IPS-NIHi11 (cell line): ENCODE results near the gene SCFD2.

Experiments
- DNase-seq: peaks from one replicate; pipeline ENCODE4 v3.0.0; 2012; ENCODE audit warnings: mixed read lengths, low spot score

Gene SCFD2

GRCh38 chr4:52983563-52984303, 382.1 kb downstream of the SCFD2 start:
- peak; percentile 73 for DNase-seq

GRCh38 chr4:52982946-52983340, 382.9 kb downstream of the SCFD2 start:
- DNase-seq = no peak

GRCh38 chr4:52982255-52982945, 383.5 kb downstream of the SCFD2 start:
- peak; percentile 60 for DNase-seq

GRCh38 chr4:52979821-52980590, 385.9 kb downstream of the SCFD2 start:
- no peak for DNase-seq

- no peak for DNase-seq
Observed at GRCh38 chr4:52979020-52979419, 386.8 kb downstream of the SCFD2 start.

GRCh38 chr4:52977252-52977651, 388.6 kb downstream of the SCFD2 start:
- no peak for DNase-seq

GRCh38 chr4:52976523-52977230, 389.2 kb downstream of the SCFD2 start:
- DNase-seq = no peak

GRCh38 chr4:52968691-52969090, 397.2 kb downstream of the SCFD2 start:
- no peak for DNase-seq

- DNase-seq = no peak
Observed at GRCh38 chr4:52968241-52968640, 397.6 kb downstream of the SCFD2 start.

- no peak for DNase-seq
Observed at GRCh38 chr4:52966781-52967180, 399.1 kb downstream of the SCFD2 start.

GRCh38 chr4:52966172-52966571, 399.7 kb downstream of the SCFD2 start:
- no peak for DNase-seq

GRCh38 chr4:52964561-52965101, 401.2 kb downstream of the SCFD2 start:
- no peak for DNase-seq

GRCh38 chr4:52964011-52964410, 401.9 kb downstream of the SCFD2 start:
- no peak for DNase-seq

GRCh38 chr4:52962721-52963120, 403.1 kb downstream of the SCFD2 start:
- no peak for DNase-seq

- no peak for DNase-seq
Observed at GRCh38 chr4:52961666-52962412, 404.0 kb downstream of the SCFD2 start.

- DNase-seq = no peak
Observed at GRCh38 chr4:52959541-52959940, 406.3 kb downstream of the SCFD2 start.

GRCh38 chr4:52957835-52958631, 407.8 kb downstream of the SCFD2 start:
- DNase-seq = no peak

GRCh38 chr4:52957220-52957686, 408.6 kb downstream of the SCFD2 start:
- no peak for DNase-seq

- no peak for DNase-seq
Observed at GRCh38 chr4:52956691-52957090, 409.2 kb downstream of the SCFD2 start.

- no peak for DNase-seq
Observed at GRCh38 chr4:52954560-52955170, 411.2 kb downstream of the SCFD2 start.
